Ascending aorta (tissue), 2 donors: Measurements from ENCODE around the gene DEPDC4. TPM values are rescaled to one million over a fixed set of nuclear protein-coding genes. Genes with fewer than 3 reads are reported as not detected.

ENCODE experiments used
- DNase-seq, 2 donors: peaks; one replicate each; pipeline ENCODE4 v3.0.0-alpha.2; 2019; ENCODE audit warnings: low spot score in 2 of 2
- H3K27ac ChIP-seq, 2 donors: fragments of 200-600 bp; sonication (generic); one replicate each; pipeline ENCODE4 v1.5.1; 2016 to 2017; ENCODE audit warnings: mild to moderate bottlenecking in 1 of 2
- H3K27me3 ChIP-seq: fragments of 200-600 bp; sonication (generic); one replicate; pipeline ENCODE4 v1.5.1; 2017
- H3K36me3 ChIP-seq, 2 donors: fragments of 200-600 bp; sonication (generic); one replicate each; pipeline ENCODE4 v1.5.1; 2016
- H3K4me1 ChIP-seq, 2 donors: fragments of 200-600 bp; sonication (generic); one replicate each; pipeline ENCODE4 v1.5.1; 2016 to 2017; ENCODE audit warnings: mild to moderate bottlenecking in 1 of 2
- H3K4me3 ChIP-seq, 2 donors: fragments of 200-600 bp; sonication (generic); one replicate each; pipeline ENCODE4 v1.5.1; 2016 to 2017; ENCODE audit warnings: mild to moderate bottlenecking in 1 of 2
- H3K9me3 ChIP-seq, 2 donors: fragments of 200-600 bp; sonication (generic); one replicate each; pipeline ENCODE4 v1.5.1; 2016
- CTCF ChIP-seq, 3 experiments: fragments of 200-600 bp in 2 of 3; fragments of 450-650 bp in 1 of 3; sonication (generic) in 2 of 3; IDR thresholded peaks; one replicate each; pipeline ENCODE4 v1.5.1; 2016 to 2019; ENCODE audit warnings: antibody characterized with exemption in 3 of 3, mild to moderate bottlenecking in 1 of 3, moderate library complexity in 1 of 3
- intact Hi-C: fragments of 100-400 bp; cut with DNase I; formaldehyde crosslinking; loops from one replicate; pipeline ENCODE4 v1.15.1; 2023
- total RNA-seq: library from RNA; depleted of rRNA; stranded (reverse); fragments of >200 nt; gene quantifications from one replicate; pipeline ENCODE4 v1.1.0, GENCODE V29; 2016

The DEPDC4 gene
- total RNA-seq, 1 donor from 2014 or later: not detected

- intact Hi-C loops: no loop called here
- Histone ChIP-seq H3K27me3 (no peaks in the 10 kb centered on the region), H3K4me1 (no peaks in the 10 kb centered on the region), H3K36me3 (no peaks in the 10 kb centered on the region), H3K9me3 (no peaks in the 10 kb centered on the region), H3K4me3 (no peak overlapping the region), H3K27ac (no peak overlapping the region)
- no peak for TF ChIP-seq CTCF (IDR thresholded peaks at IDR 0.05)
- no peak for DNase-seq
Measured at GRCh38 chr12:100254876-100255275, 12.0 kb downstream of the DEPDC4 start.

GRCh38 chr12:100253437-100253836 lies 13.4 kb downstream of the DEPDC4 start:
- Histone ChIP-seq H3K36me3 (no peaks in the 10 kb centered on the region), H3K4me3 (no peak overlapping the region), H3K27me3 (no peaks in the 10 kb centered on the region), H3K27ac (no peak overlapping the region), H3K4me1 (no peaks in the 10 kb centered on the region), H3K9me3 (no peaks in the 10 kb centered on the region)
- intact Hi-C loops: no loop called here
- no peak for DNase-seq
- no peak for TF ChIP-seq CTCF (IDR thresholded peaks at IDR 0.05)

GRCh38 chr12:100251917-100252316 lies 15.0 kb downstream of the DEPDC4 start:
- Histone ChIP-seq H3K9me3 (no peaks in the 10 kb centered on the region), H3K4me1 (no peaks in the 10 kb centered on the region), H3K36me3 (no peaks in the 10 kb centered on the region), H3K27me3 (no peaks in the 10 kb centered on the region), H3K4me3 (no peak overlapping the region), H3K27ac (no peak overlapping the region)
- DNase-seq: no peak
- no peak for TF ChIP-seq CTCF (IDR thresholded peaks at IDR 0.05)
- intact Hi-C loops: no loop called here

GRCh38 chr12:100249941-100250340 lies 16.9 kb downstream of the DEPDC4 start:
- no peaks in the 10 kb centered on the region for H3K27me3 ChIP-seq
- intact Hi-C loops: no loop called here
- H3K4me1 ChIP-seq: no peaks in the 10 kb centered on the region
- H3K27ac ChIP-seq: no peak overlapping the region
- H3K4me3 ChIP-seq: no peak overlapping the region
- no peak for DNase-seq
- TF ChIP-seq CTCF (IDR thresholded peaks at IDR 0.05): no peak
- H3K9me3 ChIP-seq: no peaks in the 10 kb centered on the region
- H3K36me3 ChIP-seq: no peaks in the 10 kb centered on the region

- intact Hi-C loops: no loop called here
- Histone ChIP-seq H3K36me3 (no peaks in the 10 kb centered on the region), H3K27ac (no peak overlapping the region), H3K4me3 (no peak overlapping the region), H3K9me3 (no peaks in the 10 kb centered on the region), H3K4me1 (no peaks in the 10 kb centered on the region), H3K27me3 (no peaks in the 10 kb centered on the region)
- DNase-seq: no peak
- no peak for TF ChIP-seq CTCF (IDR thresholded peaks at IDR 0.05)
Measured at GRCh38 chr12:100248886-100249285, 18.0 kb downstream of the DEPDC4 start.

GRCh38 chr12:100247765-100248164 lies 19.1 kb downstream of the DEPDC4 start:
- Histone ChIP-seq H3K4me3 (no peak overlapping the region), H3K36me3 (no peaks in the 10 kb centered on the region), H3K4me1 (no peaks in the 10 kb centered on the region), H3K27me3 (no peaks in the 10 kb centered on the region), H3K27ac (no peak overlapping the region), H3K9me3 (no peaks in the 10 kb centered on the region)
- no peak for DNase-seq
- intact Hi-C loops: no loop called here
- no peak for TF ChIP-seq CTCF (IDR thresholded peaks at IDR 0.05)
